HepG2 (cell line): Measurements from ENCODE around the gene CDH13. TPM values are rescaled to one million over a fixed set of nuclear protein-coding genes. Genes with fewer than 3 reads are reported as not detected.

ENCODE experiments used
- ATAC-seq: fragments of 200-7000 bp; cut with Tn5 transposase; 3 replicates; pipeline ENCODE4 v1.9.1; 2020; ENCODE audit warnings: mild to moderate bottlenecking, moderate library complexity
- BruUV-seq: library from RNA; stranded (reverse); fragments of 400-500 nt; replicated peaks from 2 replicates; lab custom pipeline; 2021; lab: Mats Ljungman, UMichigan
- CTCF ChIA-PET: fragments of 300-600 bp; formaldehyde crosslinking; extraction: SDS; loops from one replicate; lab custom pipeline; 2021; ENCODE audit warnings: low total read pairs, inconsistent platforms, low intra/inter-chr PET ratio; lab: Yijun Ruan, JAX
- POLR2A ChIA-PET: fragments of 350-600 bp; sonication (Branson Sonifier 250); formaldehyde crosslinking; loops from one replicate; lab custom pipeline; 2020; ENCODE audit warnings: antibody characterized with exemption, inconsistent platforms; lab: Yijun Ruan, JAX
- DNase-seq: peaks from one replicate; pipeline ENCODE4 v3.0.0-alpha.2; 2015; ENCODE audit warnings: low spot score
- FAIRE-seq: peaks from 3 replicates; lab custom pipeline; 2011; peaks lifted over from hg19 to GRCh38; lab: Jason Lieb, UNC
- H2AFZ ChIP-seq: one replicate; pipeline ENCODE4 v1.6.1; 2011; ENCODE audit warnings: low read length, inconsistent platforms
- H3K27ac ChIP-seq: fragments of 300-600 bp; 3 replicates; pipeline ENCODE4 v1.8.0; 2011; ENCODE audit warnings: mixed run types, mild to moderate bottlenecking, mixed read lengths, low read length, inconsistent platforms; ENCODE audit not compliant: insufficient read depth; ENCODE audit errors: extremely low read length
- H3K27me3 ChIP-seq, 2 experiments: fragments of 200-600 bp in 1 of 2; 2 replicates in 1 of 2; 3 replicates in 1 of 2; pipeline versions ENCODE4 v1.6.0 to v1.8.0; 2011; ENCODE audit warnings: low read length in 2 of 2, mild to moderate bottlenecking in 2 of 2, moderate library complexity in 2 of 2, inconsistent platforms in 1 of 2; ENCODE audit not compliant: insufficient read depth in 2 of 2, control insufficient read depth in 1 of 2
- H3K36me3 ChIP-seq, 2 experiments: fragments of 200-600 bp in 1 of 2; replicated peaks in 1 of 2; 2 replicates in 1 of 2; 3 replicates in 1 of 2; pipeline versions ENCODE4 v1.5.1 to v1.8.0; 2011; ENCODE audit warnings: low read length in 2 of 2, inconsistent platforms in 1 of 2; ENCODE audit not compliant: insufficient read depth in 2 of 2, control insufficient read depth in 1 of 2
- H3K4me1 ChIP-seq: 2 replicates; pipeline ENCODE4 v1.5.1; 2012; ENCODE audit warnings: low read length, inconsistent platforms; ENCODE audit not compliant: insufficient read depth
- H3K4me2 ChIP-seq: 2 replicates; pipeline ENCODE4 v1.6.0; 2011; ENCODE audit warnings: low read depth, low read length, inconsistent platforms
- H3K4me3 ChIP-seq, 3 experiments: fragments of 200-600 bp in 1 of 3; sonication (generic), shearing (Covaris generic) in 1 of 3; replicated peaks in 1 of 3; 2 replicates each; pipeline ENCODE4 v1.5.1; 2011 to 2016; ENCODE audit warnings: low read length in 3 of 3, inconsistent platforms in 2 of 3, low read depth in 2 of 3, mild to moderate bottlenecking in 2 of 3, control low read depth in 1 of 3, mixed read lengths in 1 of 3; ENCODE audit not compliant: insufficient read depth in 1 of 3
- H3K79me2 ChIP-seq: one replicate; pipeline ENCODE4 v1.6.1; 2011; ENCODE audit warnings: low read length, inconsistent platforms; ENCODE audit not compliant: insufficient read depth
- H3K9ac ChIP-seq: 2 replicates; pipeline ENCODE4 v1.6.0; 2011; ENCODE audit warnings: mild to moderate bottlenecking, low read depth, low read length, inconsistent platforms; ENCODE audit not compliant: insufficient read depth
- H3K9me3 ChIP-seq: 2 replicates; pipeline ENCODE4 v1.5.1; 2012; ENCODE audit warnings: mild to moderate bottlenecking, low read length
- H4K20me1 ChIP-seq: 2 replicates; pipeline ENCODE4 v1.6.0; 2011; ENCODE audit warnings: inconsistent platforms, mild to moderate bottlenecking, low read length, moderate library complexity; ENCODE audit not compliant: insufficient read depth
- DNMT1 ChIP-seq: sonication (generic); formaldehyde crosslinking; IDR thresholded peaks from 2 replicates; pipeline ENCODE4 v1.5.1; 2020; ENCODE audit warnings: mild to moderate bottlenecking, missing genetic modification reagents
- GATAD2A ChIP-seq: IDR thresholded peaks from 2 replicates; pipeline ENCODE4 v1.6.1; 2016
- GZF1 ChIP-seq: sonication (generic); formaldehyde crosslinking; IDR thresholded peaks from 2 replicates; pipeline ENCODE4 v1.5.1; 2020; ENCODE audit warnings: mild to moderate bottlenecking, missing genetic modification reagents
- KDM1A ChIP-seq: IDR thresholded peaks from 2 replicates; pipeline ENCODE4 v1.6.1; 2016; ENCODE audit warnings: missing compliant biosample characterization
- KDM5B ChIP-seq: sonication (generic); formaldehyde crosslinking; IDR thresholded peaks from 2 replicates; pipeline ENCODE4 v1.4.0; 2020; ENCODE audit warnings: missing genetic modification reagents, mild to moderate bottlenecking, borderline replicate concordance
- KMT2B ChIP-seq: IDR thresholded peaks from 2 replicates; pipeline ENCODE4 v1.6.1; 2016; ENCODE audit warnings: missing genetic modification reagents, missing compliant biosample characterization
- LCORL ChIP-seq, 2 experiments: fragments of 450-650 bp in 1 of 2; sonication (generic) in 1 of 2; formaldehyde crosslinking in 1 of 2; IDR thresholded peaks; 2 replicates each; pipeline versions ENCODE4 v1.5.0 to v1.6.1; 2017 to 2020; ENCODE audit warnings: antibody characterized with exemption in 1 of 2, missing genetic modification reagents in 1 of 2
- MED8 ChIP-seq: sonication (generic); formaldehyde crosslinking; IDR thresholded peaks from 2 replicates; pipeline ENCODE4 v1.8.1; 2023; ENCODE audit warnings: mild to moderate bottlenecking, missing genetic modification reagents; ENCODE audit not compliant: insufficient replicate concordance
- NR3C1 ChIP-seq: sonication (generic); formaldehyde crosslinking; IDR thresholded peaks from 2 replicates; pipeline ENCODE4 v1.4.0; 2020; ENCODE audit warnings: missing genetic modification reagents
- PBX2 ChIP-seq: IDR thresholded peaks from 2 replicates; pipeline ENCODE4 v1.6.1; 2016; ENCODE audit warnings: control low read depth
- POLR2G ChIP-seq: fragments of 200-400 bp; formaldehyde crosslinking; IDR thresholded peaks from 2 replicates; pipeline ENCODE4 v1.6.1; 2018; ENCODE audit warnings: mild to moderate bottlenecking, low read depth, low read length, moderate library complexity
- TEAD3 ChIP-seq: optimal IDR thresholded peaks from 2 replicates; pipeline ENCODE3; 2016; ENCODE audit warnings: borderline replicate concordance
- YEATS4 ChIP-seq: sonication (generic); formaldehyde crosslinking; IDR thresholded peaks from 2 replicates; pipeline ENCODE4 v1.4.0; 2020; ENCODE audit warnings: missing genetic modification reagents, borderline replicate concordance
- ZBTB42 ChIP-seq: sonication (generic); formaldehyde crosslinking; IDR thresholded peaks from 2 replicates; pipeline ENCODE4 v1.5.0; 2020; ENCODE audit warnings: mild to moderate bottlenecking, missing genetic modification reagents
- ZC3H4 ChIP-seq: sonication (generic); formaldehyde crosslinking; IDR thresholded peaks from 2 replicates; pipeline ENCODE4 v1.4.0; 2020; ENCODE audit warnings: missing genetic modification reagents, borderline replicate concordance
- ZNF205 ChIP-seq: IDR thresholded peaks from 2 replicates; pipeline ENCODE4 v1.6.1; 2018; ENCODE audit warnings: missing biosample characterization, missing genetic modification reagents
- ZNF430 ChIP-seq: sonication (generic); formaldehyde crosslinking; IDR thresholded peaks from 2 replicates; pipeline ENCODE4 v1.9.0; 2021; ENCODE audit warnings: mild to moderate bottlenecking, missing genetic modification reagents
- ZNF720 ChIP-seq: sonication (generic); formaldehyde crosslinking; IDR thresholded peaks from 2 replicates; pipeline ENCODE4 v1.4.0; 2020; ENCODE audit warnings: missing genetic modification reagents
- ZSCAN9 ChIP-seq: IDR thresholded peaks from 2 replicates; pipeline ENCODE4 v1.6.1; 2016; ENCODE audit warnings: borderline replicate concordance
- in situ Hi-C: cut with HindIII; loops from 2 replicates; pipeline ENCODE4 v1.10.0; 2017; ENCODE audit warnings: low pct_unique_long_range_greater_than_20kb; ENCODE audit not compliant: extremely low pct_ligation_motif_present
- intact Hi-C: fragments of 100-400 bp; cut with micrococcal nuclease; formaldehyde crosslinking; loops from one replicate; pipeline ENCODE4 v1.10.0; 2022; ENCODE audit not compliant: unreplicated experiment
- polyA plus RNA-seq, 8 experiments: library from polyadenylated mRNA; depleted of rRNA in 3 of 8; stranded (reverse) in 7 of 8; unstranded in 1 of 8; fragments of >200 nt; fragmentation: Illumina TruSeq in 4 of 8; extraction: Trizol in 4 of 8; gene quantifications; 2 replicates each; pipeline versions ENCODE4 v1.2.1 to v1.2.3, GENCODE V29; 2011 to 2016; ENCODE audit warnings: low read depth in 4 of 8, missing spikeins in 1 of 8, mixed read lengths in 1 of 8; ENCODE audit not compliant: insufficient read depth in 1 of 8
- total RNA-seq, 5 experiments: library from RNA; depleted of rRNA; stranded (reverse); fragments of >200 nt; fragmentation: Illumina TruSeq; extraction: Trizol; gene quantifications; 2 replicates each; pipeline ENCODE4 v1.2.3, GENCODE V29; 2016; ENCODE audit warnings: low read depth in 1 of 5

CDH13 gene
- total and polyA plus RNA-seq, 2 of the 13 experiments (the other 11 are each of a cell fraction or from before 2014, with no cell fraction given) = not detected

GRCh38 chr16:82876951-82877350 lies 250.2 kb downstream of the CDH13 start:
- no peaks in the 10 kb centered on the region for H3K4me1 ChIP-seq
- POLR2A ChIA-PET = no interaction called here
- peaks cover 50% of the 10 kb centered on the region for H3K9me3 ChIP-seq
- H3K27ac ChIP-seq = no peak overlapping the region
- TF ChIP-seq ZNF430 (CRISPR knock-in tag) (no peak), MED8 (CRISPR knock-in tag) (no peak), GATAD2A (no peak), NR3C1 (CRISPR knock-in tag) (no peak), KDM5B (CRISPR knock-in tag) (no peak), KMT2B (CRISPR knock-in tag) (no peak), POLR2G (no peak), DNMT1 (no peak), ZC3H4 (CRISPR knock-in tag) (no peak), YEATS4 (CRISPR knock-in tag) (no peak), PBX2 (CRISPR knock-in tag) (no peak), ZSCAN9 (CRISPR knock-in tag) (no peak), LCORL (IDR thresholded peaks at IDR 0.05) (no peak), LCORL (CRISPR knock-in tag; IDR thresholded peaks at IDR 0.05) (no peak), KDM1A (CRISPR knock-in tag) (no peak), GZF1 (CRISPR knock-in tag) (no peak), TEAD3 (no peak), ZNF205 (CRISPR knock-in tag) (no peak), ZNF720 (CRISPR knock-in tag) (no peak), ZBTB42 (no peak)
- H3K4me3 ChIP-seq = no peak overlapping the region
- intact Hi-C loops (no loop called here), in situ Hi-C loops (no loop called here)
- H3K79me2 ChIP-seq = no peaks in the 10 kb centered on the region
- BruUV-seq = no TSS peak
- CTCF ChIA-PET = no interaction called here
- FAIRE-seq (no peak), DNase-seq (no peak), ATAC-seq (no peak)
- H3K9ac ChIP-seq = no peak overlapping the region
- H3K36me3 ChIP-seq = no peaks in the 10 kb centered on the region
- no peaks in the 10 kb centered on the region for H3K27me3 ChIP-seq
- H2AFZ ChIP-seq = no peak overlapping the region
- H4K20me1 ChIP-seq = no peaks in the 10 kb centered on the region
- H3K4me2 ChIP-seq = no peak overlapping the region
